Vagina (tissue), 2 donors: ENCODE data around the gene SMPD4.

Experiments
- CTCF ChIP-seq, 3 experiments: fragments of 450-650 bp in 2 of 3; fragments of 200-600 bp in 1 of 3; sonication (generic) in 1 of 3; IDR thresholded peaks; one replicate each; pipeline ENCODE4 v1.5.1; 2017 to 2019; ENCODE audit warnings: antibody characterized with exemption in 3 of 3, mild to moderate bottlenecking in 2 of 3, moderate library complexity in 2 of 3
- POLR2A ChIP-seq, 2 donors: fragments of 450-650 bp; IDR thresholded peaks; one replicate each; pipeline ENCODE4 v1.6.1; 2017; ENCODE audit warnings: antibody characterized with exemption in 2 of 2, mild to moderate bottlenecking in 2 of 2, moderate library complexity in 2 of 2
- POLR2AphosphoS5 ChIP-seq, 2 donors: sonication (generic); formaldehyde crosslinking; IDR thresholded peaks; one replicate each; pipeline ENCODE4 v1.9.0; 2017; ENCODE audit warnings: antibody characterized with exemption in 2 of 2, mild to moderate bottlenecking in 2 of 2, low read depth in 1 of 2; ENCODE audit not compliant: insufficient read depth in 1 of 2

- TF ChIP-seq CTCF (IDR thresholded peaks at IDR 0.05) (no peak), POLR2A (IDR thresholded peaks at IDR 0.05) (peak in 1 of 2 donors; percentile 8), POLR2AphosphoS5 (IDR thresholded peaks at IDR 0.05; ENCODE audit: insufficient read depth in 1 of 2, low read depth in 1 of 2) (peak; percentile 85)
Observed at GRCh38 chr2:130181325-130181879, at the start of gene SMPD4.
